Measurements from ENCODE around the gene ARHGAP26. TPM values are rescaled to one million over a fixed set of nuclear protein-coding genes. Genes with fewer than 3 reads are reported as not detected.

ARHGAP26 gene
- total RNA-seq, 1 donor from 2014 or later, result 8.6 TPM

- TF ChIP-seq, protein P1, sequence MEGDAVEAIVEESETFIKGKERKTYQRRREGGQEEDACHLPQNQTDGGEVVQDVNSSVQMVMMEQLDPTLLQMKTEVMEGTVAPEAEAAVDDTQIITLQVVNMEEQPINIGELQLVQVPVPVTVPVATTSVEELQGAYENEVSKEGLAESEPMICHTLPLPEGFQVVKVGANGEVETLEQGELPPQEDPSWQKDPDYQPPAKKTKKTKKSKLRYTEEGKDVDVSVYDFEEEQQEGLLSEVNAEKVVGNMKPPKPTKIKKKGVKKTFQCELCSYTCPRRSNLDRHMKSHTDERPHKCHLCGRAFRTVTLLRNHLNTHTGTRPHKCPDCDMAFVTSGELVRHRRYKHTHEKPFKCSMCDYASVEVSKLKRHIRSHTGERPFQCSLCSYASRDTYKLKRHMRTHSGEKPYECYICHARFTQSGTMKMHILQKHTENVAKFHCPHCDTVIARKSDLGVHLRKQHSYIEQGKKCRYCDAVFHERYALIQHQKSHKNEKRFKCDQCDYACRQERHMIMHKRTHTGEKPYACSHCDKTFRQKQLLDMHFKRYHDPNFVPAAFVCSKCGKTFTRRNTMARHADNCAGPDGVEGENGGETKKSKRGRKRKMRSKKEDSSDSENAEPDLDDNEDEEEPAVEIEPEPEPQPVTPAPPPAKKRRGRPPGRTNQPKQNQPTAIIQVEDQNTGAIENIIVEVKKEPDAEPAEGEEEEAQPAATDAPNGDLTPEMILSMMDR (IDR thresholded peaks at IDR 0.05; ENCODE audit: insufficient read depth, low read length, poor library complexity, severe bottlenecking), result no peak
- Histone ChIP-seq H3K4me3 (ENCODE audit: low read depth, low read length) (no peak overlapping the region), H3K36me3 (ENCODE audit: control insufficient read depth, insufficient read depth, low read length) (no peaks in the 10 kb centered on the region), H3K27me3 (ENCODE audit: control insufficient read depth, insufficient read depth, low read length) (no peaks in the 10 kb centered on the region)
- no peak for DNase-seq (ENCODE audit: low read depth)
Measured at GRCh38 chr5:143024228-143024920, 254.2 kb downstream of the ARHGAP26 start.

DNA sequence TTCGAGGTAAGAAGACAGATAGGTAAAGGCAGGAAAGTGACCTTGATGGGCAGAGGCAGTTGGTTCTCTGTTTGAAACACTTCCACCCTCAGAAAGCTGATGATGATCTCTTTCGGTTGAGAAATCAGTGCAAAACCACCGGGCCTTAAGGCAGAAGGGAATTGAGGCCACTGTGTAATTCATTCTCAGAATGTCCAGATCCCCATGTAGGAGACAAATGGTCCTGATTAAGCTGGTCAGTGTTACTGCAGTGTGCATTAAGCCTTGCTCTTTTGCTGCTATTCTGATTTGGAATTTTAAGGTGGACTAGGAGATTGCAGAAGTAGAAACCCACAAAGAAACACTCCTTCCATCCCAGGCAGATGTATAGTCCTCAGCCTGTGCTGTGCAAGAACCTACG lies 255.2 kb downstream of the ARHGAP26 start:
- TF ChIP-seq, protein P1 (IDR thresholded peaks at IDR 0.05; ENCODE audit: insufficient read depth, low read length, poor library complexity, severe bottlenecking), result no peak
- Histone ChIP-seq H3K27me3 (ENCODE audit: control insufficient read depth, insufficient read depth, low read length) (no peaks in the 10 kb centered on the region), H3K4me3 (ENCODE audit: low read depth, low read length) (no peak overlapping the region), H3K36me3 (ENCODE audit: control insufficient read depth, insufficient read depth, low read length) (no peaks in the 10 kb centered on the region)
- no peak for DNase-seq (ENCODE audit: low read depth)

DNA sequence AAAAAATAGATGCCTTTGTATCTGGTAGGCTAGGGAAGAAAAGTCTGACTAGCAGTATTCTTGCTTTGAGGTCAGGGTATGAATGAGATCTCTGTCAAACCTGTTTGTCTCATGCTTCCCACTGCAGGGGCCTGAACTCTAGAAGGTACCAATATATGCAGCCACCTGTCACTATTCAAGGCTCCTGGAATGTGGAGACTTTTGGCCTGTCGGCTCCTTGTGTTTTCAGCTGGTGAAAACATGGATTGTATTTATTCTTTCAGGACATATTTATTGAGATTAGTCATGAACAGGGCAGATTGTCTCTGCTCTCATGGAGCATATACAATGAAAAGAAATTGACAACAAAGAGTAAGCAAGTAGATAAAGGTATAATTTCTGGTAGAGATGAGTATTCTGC lies 255.8 kb downstream of the ARHGAP26 start:
- H3K27me3 ChIP-seq (ENCODE audit: control insufficient read depth, insufficient read depth, low read length), result no peaks in the 10 kb centered on the region
- no peaks in the 10 kb centered on the region for H3K36me3 ChIP-seq (ENCODE audit: control insufficient read depth, insufficient read depth, low read length)
- no peak for DNase-seq (ENCODE audit: low read depth)
- H3K4me3 ChIP-seq (ENCODE audit: low read depth, low read length), result no peak overlapping the region
- TF ChIP-seq, protein P1 (IDR thresholded peaks at IDR 0.05; ENCODE audit: insufficient read depth, low read length, poor library complexity, severe bottlenecking), result no peak

DNA sequence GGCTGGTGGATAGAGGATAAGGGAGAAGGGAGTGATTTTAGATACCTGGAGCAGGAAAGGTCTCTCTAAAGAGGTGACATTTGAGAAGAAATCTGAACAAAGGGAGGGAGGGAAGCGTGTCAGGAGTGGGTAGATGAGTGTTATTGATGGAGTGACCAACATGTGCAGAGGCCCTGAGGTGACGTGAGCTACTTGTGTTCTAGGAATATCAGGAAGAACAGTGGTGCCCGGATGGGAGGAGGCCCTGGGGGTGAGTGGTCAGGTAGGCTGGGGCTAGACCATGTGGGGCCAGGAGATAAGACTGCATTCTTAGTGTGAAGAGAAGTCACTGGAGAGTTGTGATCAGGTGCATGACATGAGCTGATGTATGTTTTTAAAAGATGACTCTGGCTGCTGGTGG lies 256.2 kb downstream of the ARHGAP26 start:
- DNase-seq (ENCODE audit: low read depth), result no peak
- Histone ChIP-seq H3K36me3 (ENCODE audit: control insufficient read depth, insufficient read depth, low read length) (no peaks in the 10 kb centered on the region), H3K27me3 (ENCODE audit: control insufficient read depth, insufficient read depth, low read length) (no peaks in the 10 kb centered on the region), H3K4me3 (ENCODE audit: low read depth, low read length) (no peak overlapping the region)
- TF ChIP-seq, protein P1 (IDR thresholded peaks at IDR 0.05; ENCODE audit: insufficient read depth, low read length, poor library complexity, severe bottlenecking), result no peak

- no peaks in the 10 kb centered on the region for H3K36me3 ChIP-seq (ENCODE audit: control insufficient read depth, insufficient read depth, low read length)
- no peak for DNase-seq (ENCODE audit: low read depth)
- TF ChIP-seq, protein P1 (IDR thresholded peaks at IDR 0.05; ENCODE audit: insufficient read depth, low read length, poor library complexity, severe bottlenecking), result no peak
- no peak overlapping the region for H3K4me3 ChIP-seq (ENCODE audit: low read depth, low read length)
- no peaks in the 10 kb centered on the region for H3K27me3 ChIP-seq (ENCODE audit: control insufficient read depth, insufficient read depth, low read length)
Measured at GRCh38 chr5:143029293-143029692, 259.1 kb downstream of the ARHGAP26 start.

DNA sequence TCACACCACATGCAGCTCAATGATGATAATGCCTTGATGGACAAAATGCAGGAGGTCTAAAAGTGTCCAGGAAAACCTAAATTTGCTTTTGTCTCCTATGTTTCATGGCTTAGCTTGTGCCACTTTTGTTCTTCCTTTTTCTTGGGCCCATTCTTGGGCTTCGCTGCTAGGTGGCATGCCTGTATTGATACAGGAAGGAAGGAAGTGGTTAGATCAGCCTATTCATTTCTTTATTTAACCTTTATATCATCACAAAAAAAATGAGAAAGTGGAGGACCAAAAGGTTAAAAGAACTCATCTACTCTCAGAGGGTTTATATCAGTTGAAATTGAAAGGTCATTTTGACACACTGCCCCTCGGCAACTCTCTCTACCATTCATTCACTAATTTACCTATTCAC lies 260.2 kb downstream of the ARHGAP26 start:
- H3K4me3 ChIP-seq (ENCODE audit: low read depth, low read length), result no peak overlapping the region
- no peaks in the 10 kb centered on the region for H3K36me3 ChIP-seq (ENCODE audit: control insufficient read depth, insufficient read depth, low read length)
- TF ChIP-seq, protein P1 (IDR thresholded peaks at IDR 0.05; ENCODE audit: insufficient read depth, low read length, poor library complexity, severe bottlenecking), result no peak
- no peak for DNase-seq (ENCODE audit: low read depth)
- H3K27me3 ChIP-seq (ENCODE audit: control insufficient read depth, insufficient read depth, low read length), result no peaks in the 10 kb centered on the region
